HFFc6 (cell line): ENCODE data around the gene GPR148. TPM values are rescaled to one million over a fixed set of nuclear protein-coding genes. Genes with fewer than 3 reads are reported as not detected.
"Not testable (repeated sequence)": the region's sequence is repeated elsewhere in the genome, so short reads cannot be mapped to it uniquely, and the experiment has no call there.

Experiments
- DNase-seq: peaks from one replicate; pipeline ENCODE4 v3.0.0-alpha.2; 2018
- H3K27ac Mint-ChIP-seq: 2 replicates; pipeline ENCODE4 v1.8.0; 2020; ENCODE audit warnings: mild to moderate bottlenecking, mixed read lengths
- H3K27me3 Mint-ChIP-seq: 2 replicates; pipeline ENCODE4 v1.8.0; 2021; ENCODE audit warnings: mild to moderate bottlenecking, moderate library complexity, mixed read lengths; ENCODE audit not compliant: insufficient read depth
- H3K36me3 Mint-ChIP-seq: 2 replicates; pipeline ENCODE4 v1.8.0; 2021; ENCODE audit warnings: low read depth, mixed read lengths
- H3K4me1 Mint-ChIP-seq: 2 replicates; pipeline ENCODE4 v1.8.0; 2020; ENCODE audit warnings: low read depth, mixed read lengths
- H3K4me3 Mint-ChIP-seq: 2 replicates; pipeline ENCODE4 v1.8.0; 2020; ENCODE audit warnings: mild to moderate bottlenecking, moderate library complexity, mixed read lengths
- H3K9me3 Mint-ChIP-seq: 2 replicates; pipeline ENCODE4 v1.8.0; 2020; ENCODE audit warnings: mild to moderate bottlenecking, mixed read lengths
- CTCF ChIP-seq: fragments of 200-600 bp; sonication (generic); IDR thresholded peaks from 2 replicates; pipeline ENCODE4 v1.5.0; 2021; ENCODE audit warnings: antibody characterized with exemption, mild to moderate bottlenecking
- total RNA-seq, 6 experiments: library from RNA; stranded (reverse); fragmentation: NEBNext Ultra II Directional; extraction: Animal tissue kit (Norgen Biotek cat#: 25700); gene quantifications; 2 replicates in 1 of 6; 3 replicates in 5 of 6; pipeline ENCODE4 v1.2.3, GENCODE V29; 2021

Gene GPR148
- total RNA-seq, 6 experiments from 2014 or later = not detected

GRCh38 chr2:130724455-130724854 is 4.4 kb upstream of the GPR148 start:
- Mint-ChIP-seq H3K36me3 (peaks cover 2% of the 10 kb centered on the region; the same call in 1 of the 2 replicates), H3K27ac (no peak overlapping the region), H3K9me3 (peaks cover 12% of the 10 kb centered on the region), H3K4me3 (no peak overlapping the region), H3K4me1 (no peaks in the 10 kb centered on the region), H3K27me3 (no peaks in the 10 kb centered on the region)
- no peak for DNase-seq
- TF ChIP-seq CTCF = no peak

GRCh38 chr2:130726614-130727180 is 2.2 kb upstream of the GPR148 start:
- no peak for DNase-seq
- Mint-ChIP-seq H3K4me1 (no peaks in the 10 kb centered on the region), H3K36me3 (peaks cover 4% of the 10 kb centered on the region; the same call in 1 of the 2 replicates), H3K4me3 (peak overlapping the region; percentile 10; the same call in 1 of the 2 replicates), H3K27me3 (no peaks in the 10 kb centered on the region), H3K27ac (no peak overlapping the region), H3K9me3 (peaks cover 9% of the 10 kb centered on the region)
- no peak for TF ChIP-seq CTCF

DNA sequence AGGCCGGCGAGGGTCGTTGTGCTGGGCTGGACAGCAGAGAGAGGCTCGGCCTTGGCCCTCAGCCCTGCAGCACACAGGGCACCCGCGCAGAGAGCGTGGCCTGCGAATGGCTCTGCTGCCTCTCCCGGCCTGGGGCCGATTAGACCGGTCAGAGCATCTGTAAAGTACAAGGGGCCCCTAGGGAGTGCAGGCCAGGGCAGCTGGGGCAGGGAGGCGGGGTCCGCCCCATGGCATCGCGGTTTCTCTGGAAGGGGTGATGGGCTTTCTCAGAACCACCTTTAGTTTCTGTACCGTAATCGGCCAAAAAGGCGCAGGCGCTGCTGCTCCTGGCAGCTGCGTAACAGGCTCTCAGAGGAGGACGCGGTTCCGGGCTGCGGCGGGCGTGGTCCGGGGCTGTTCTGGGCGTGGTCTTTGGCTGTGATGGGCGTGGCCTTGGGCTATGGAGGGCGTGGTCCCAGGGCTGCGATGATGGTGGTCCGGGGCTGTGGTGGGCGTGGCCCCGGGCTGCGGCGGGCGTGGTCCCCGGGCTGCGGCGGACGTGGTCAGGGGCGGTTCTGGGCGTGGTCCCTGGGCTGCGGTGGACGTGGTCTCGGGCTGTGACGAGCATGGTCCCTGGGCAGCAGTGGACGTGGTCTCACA is 1.5 kb upstream of the GPR148 start:
- Mint-ChIP-seq H3K4me3 (peak overlapping the region; percentile 10; the same call in 1 of the 2 replicates), H3K27ac (no peak overlapping the region), H3K27me3 (no peaks in the 10 kb centered on the region), H3K4me1 (no peaks in the 10 kb centered on the region), H3K36me3 (peaks cover 4% of the 10 kb centered on the region; the same call in 1 of the 2 replicates), H3K9me3 (peaks cover 9% of the 10 kb centered on the region)
- peak; percentile 25 for DNase-seq
- no peak for TF ChIP-seq CTCF

DNA sequence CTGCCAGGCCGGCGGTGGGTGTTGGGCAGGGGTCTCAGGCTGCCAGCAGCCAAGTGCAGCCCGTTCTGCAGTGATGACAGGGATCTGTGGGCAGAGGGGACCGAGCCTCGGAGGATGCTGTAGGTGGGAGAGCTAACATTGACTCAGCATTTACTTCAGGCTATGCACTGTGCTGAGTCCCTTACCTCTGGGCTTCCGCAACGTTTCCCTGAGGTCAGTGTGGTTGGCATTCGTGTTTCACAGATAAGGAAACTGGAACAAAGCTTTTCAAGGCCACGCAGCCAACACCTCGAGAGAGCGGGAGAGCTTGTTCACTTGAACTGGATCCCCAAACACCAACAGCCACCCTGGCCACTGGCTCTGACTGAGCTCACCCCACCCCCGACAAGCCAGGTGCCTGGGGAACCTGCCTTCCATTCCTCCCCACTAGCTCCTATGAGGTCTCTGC is 839 bp upstream of the GPR148 start:
- no peaks in the 10 kb centered on the region for H3K4me1 Mint-ChIP-seq
- no peaks in the 10 kb centered on the region for H3K27me3 Mint-ChIP-seq
- H3K27ac Mint-ChIP-seq = no peak overlapping the region
- no peak for DNase-seq
- peaks cover 4% of the 10 kb centered on the region; the same call in 1 of the 2 replicates for H3K36me3 Mint-ChIP-seq
- no peak for TF ChIP-seq CTCF
- H3K4me3 Mint-ChIP-seq = no peak overlapping the region
- peaks cover 5% of the 10 kb centered on the region for H3K9me3 Mint-ChIP-seq

DNA sequence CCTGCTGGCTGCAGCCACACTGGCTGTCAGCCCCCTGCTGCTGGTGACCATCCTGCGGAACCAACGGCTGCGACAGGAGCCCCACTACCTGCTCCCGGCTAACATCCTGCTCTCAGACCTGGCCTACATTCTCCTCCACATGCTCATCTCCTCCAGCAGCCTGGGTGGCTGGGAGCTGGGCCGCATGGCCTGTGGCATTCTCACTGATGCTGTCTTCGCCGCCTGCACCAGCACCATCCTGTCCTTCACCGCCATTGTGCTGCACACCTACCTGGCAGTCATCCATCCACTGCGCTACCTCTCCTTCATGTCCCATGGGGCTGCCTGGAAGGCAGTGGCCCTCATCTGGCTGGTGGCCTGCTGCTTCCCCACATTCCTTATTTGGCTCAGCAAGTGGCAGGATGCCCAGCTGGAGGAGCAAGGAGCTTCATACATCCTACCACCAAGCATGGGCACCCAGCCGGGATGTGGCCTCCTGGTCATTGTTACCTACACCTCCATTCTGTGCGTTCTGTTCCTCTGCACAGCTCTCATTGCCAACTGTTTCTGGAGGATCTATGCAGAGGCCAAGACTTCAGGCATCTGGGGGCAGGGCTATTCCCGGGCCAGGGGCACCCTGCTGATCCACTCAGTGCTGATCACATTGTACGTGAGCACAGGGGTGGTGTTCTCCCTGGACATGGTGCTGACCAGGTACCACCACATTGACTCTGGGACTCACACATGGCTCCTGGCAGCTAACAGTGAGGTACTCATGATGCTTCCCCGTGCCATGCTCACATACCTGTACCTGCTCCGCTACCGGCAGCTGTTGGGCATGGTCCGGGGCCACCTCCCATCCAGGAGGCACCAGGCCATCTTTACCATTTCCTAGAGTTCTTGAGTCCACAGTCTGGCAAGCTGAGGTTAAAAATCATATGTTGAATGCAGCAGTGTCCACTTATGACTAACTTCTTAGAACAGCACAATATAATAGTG is 741 bp downstream of the GPR148 start:
- Mint-ChIP-seq H3K27ac (no peak overlapping the region), H3K9me3 (peaks cover 10% of the 10 kb centered on the region), H3K27me3 (no peaks in the 10 kb centered on the region), H3K36me3 (peaks cover 4% of the 10 kb centered on the region; the same call in 1 of the 2 replicates), H3K4me1 (no peaks in the 10 kb centered on the region), H3K4me3 (no peak overlapping the region)
- TF ChIP-seq CTCF = no peak
- no peak for DNase-seq

DNA sequence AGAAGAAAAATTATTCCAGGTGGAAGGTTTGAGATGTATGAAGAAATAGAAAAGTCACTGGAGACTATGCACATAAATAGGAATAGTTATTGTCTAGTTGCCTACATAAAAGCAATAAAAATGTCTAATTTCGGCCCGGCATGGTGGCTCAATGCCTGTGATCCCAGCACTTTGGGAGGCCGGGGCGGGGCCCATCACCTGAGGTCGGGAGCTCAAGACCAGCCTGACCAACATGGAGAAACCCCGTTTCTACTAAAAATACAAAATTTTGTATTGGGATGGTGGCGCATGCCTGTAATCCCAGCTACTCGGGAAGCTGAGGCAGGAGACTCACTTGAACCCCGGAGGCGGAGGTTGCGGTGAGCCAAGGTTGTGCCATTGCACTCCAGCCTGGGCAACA is 3.4 kb downstream of the GPR148 start:
- H3K27ac Mint-ChIP-seq, H3K4me3 Mint-ChIP-seq, H3K4me1 Mint-ChIP-seq, DNase-seq, H3K27me3 Mint-ChIP-seq, H3K36me3 Mint-ChIP-seq: not testable (repeated sequence)
- H3K9me3 Mint-ChIP-seq = peaks cover 10% of the 10 kb centered on the region
